ENCODE measurements around the gene RPLP2.

The RPLP2 gene

GRCh38 chr11:783581-784015 lies 26.2 kb upstream of the RPLP2 start (continued):
- TF ChIP-seq ZNF341 (tag by site-specific recombination; IDR thresholded peaks at IDR 0.05; ENCODE audit: low read depth) = peak; percentile 54; the same call in 1 of the 2 replicates

GRCh38 chr11:786235-787083 lies 23.3 kb upstream of the RPLP2 start:
- ChIA-PET POLR2A (interaction anchor here (1.4 to 1.5 kb wide), 2 partner anchors 9 to 33 kb away, joined by 6 read pairs; partner anchors contain the start of genes GATD1 and PNPLA2), CTCF (interaction anchor here (0.7 kb wide), 1 partner anchor 18 kb away, joined by 3 read pairs; no protein-coding TSS in a partner anchor)
- Histone ChIP-seq H3K4me3 (ENCODE audit: low read depth, low read length) (no peak overlapping the region), H3K4me1 (ENCODE audit: control insufficient read depth, insufficient read depth, low read length) (no peaks in the 10 kb centered on the region), H3K36me3 (ENCODE audit: control insufficient read depth in 2 of 2, insufficient read depth in 1 of 2, low read length in 2 of 2) (peaks cover 0 to 32% of the 10 kb centered on the region in 2 experiments; a peak in 2 of 3 replicates), H3K9me3 (ENCODE audit: control insufficient read depth, insufficient read depth, low read depth, low read length) (no peaks in the 10 kb centered on the region), H3K27ac (ENCODE audit: extremely low read depth, low read depth, low read length) (no peak overlapping the region)
- no peak for TF ChIP-seq ZNF513 (tag by site-specific recombination; IDR thresholded peaks at IDR 0.05)
- TF ChIP-seq GLIS2 (tag by site-specific recombination; IDR thresholded peaks at IDR 0.05) = 0 out of 2 replicates have a peak, but pooled peaks have one; percentile 21
- no peak for TF ChIP-seq PBX3 (CRISPR knock-in tag; IDR thresholded peaks at IDR 0.05)
- no peak for TF ChIP-seq ZNF596 (tag by site-specific recombination; IDR thresholded peaks at IDR 0.05)
- peak; percentile 79 for TF ChIP-seq EGR2 (tag by site-specific recombination; IDR thresholded peaks at IDR 0.05; ENCODE audit: low read depth)
- no peak for TF ChIP-seq ZNF558 (tag by site-specific recombination; IDR thresholded peaks at IDR 0.05)
- TF ChIP-seq ZFHX2 (tag by site-specific recombination; conservative IDR thresholded peaks at IDR 0.05) = peak; percentile 81
- no peak for TF ChIP-seq ZNF157 (tag by site-specific recombination; IDR thresholded peaks at IDR 0.05)
- no peak for TF ChIP-seq TRIM28 (IDR thresholded peaks at IDR 0.05; ENCODE audit: borderline replicate concordance, low read length)
- no peak for TF ChIP-seq YY2 (tag by site-specific recombination; IDR thresholded peaks at IDR 0.05)
- no peak for TF ChIP-seq SP3 (tag by site-specific recombination; IDR thresholded peaks at IDR 0.05)
- no peak for TF ChIP-seq OSR2 (tag by site-specific recombination; IDR thresholded peaks at IDR 0.05)
- TF ChIP-seq HOXC10 (CRISPR knock-in tag; IDR thresholded peaks at IDR 0.05) = no peak
- no peak for TF ChIP-seq REPIN1 (tag by site-specific recombination; IDR thresholded peaks at IDR 0.05; ENCODE audit: low read depth)
- TF ChIP-seq ZNF449 (tag by site-specific recombination; IDR thresholded peaks at IDR 0.05) = peak; percentile 67; the same call in 1 of the 2 replicates
- no peak for TF ChIP-seq ZBTB6 (tag by site-specific recombination; IDR thresholded peaks at IDR 0.05)
- TF ChIP-seq ZNF510 (tag by site-specific recombination; IDR thresholded peaks at IDR 0.05; ENCODE audit: insufficient replicate concordance) = no peak
- TF ChIP-seq ZNF600 (tag by site-specific recombination; IDR thresholded peaks at IDR 0.05) = 0 out of 2 replicates have a peak, but pooled peaks have one; percentile 15
- no peak for TF ChIP-seq ZNF354C (tag by site-specific recombination; IDR thresholded peaks at IDR 0.05; ENCODE audit: borderline replicate concordance, low read depth)
- TF ChIP-seq SCRT2 (tag by site-specific recombination; IDR thresholded peaks at IDR 0.05) = peak; percentile 64; the same call in 1 of the 2 replicates
- TF ChIP-seq ZFP3 (tag by site-specific recombination; IDR thresholded peaks at IDR 0.05; ENCODE audit: low read depth) = no peak
- TF ChIP-seq ZSCAN18 (tag by site-specific recombination; IDR thresholded peaks at IDR 0.05) = no peak
- TF ChIP-seq ZNF184 (tag by site-specific recombination; IDR thresholded peaks at IDR 0.05) = no peak
- TF ChIP-seq ZNF37A (tag by site-specific recombination; IDR thresholded peaks at IDR 0.05) = no peak
- TF ChIP-seq FEZF1 (tag by site-specific recombination; IDR thresholded peaks at IDR 0.05) = no peak

Data from HEK293 (cell line).